Activated T-helper 1 cell treated with Interleukin-2 at 50 U/mL for 16 hours (primary cell): Measurements from ENCODE around the gene KBTBD8.

Experiments
- DNase-seq: peaks from one replicate; pipeline ENCODE4 v3.0.0-alpha.2; 2020; ENCODE audit warnings: low read depth

KBTBD8 gene

GRCh38 chr3:67034371-67034770, 36.3 kb downstream of the KBTBD8 start:
- DNase-seq = no peak

GRCh38 chr3:67037615-67038014, 39.5 kb downstream of the KBTBD8 start:
- DNase-seq = no peak

GRCh38 chr3:67044295-67044694, 46.2 kb downstream of the KBTBD8 start:
- no peak for DNase-seq

GRCh38 chr3:67044955-67045354, 46.8 kb downstream of the KBTBD8 start:
- DNase-seq = no peak

- DNase-seq = no peak
Measured at GRCh38 chr3:67045711-67046465, 47.8 kb downstream of the KBTBD8 start.

GRCh38 chr3:67047051-67047450, 48.9 kb downstream of the KBTBD8 start:
- no peak for DNase-seq

- no peak for DNase-seq
Measured at GRCh38 chr3:67048067-67048714, 50.1 kb downstream of the KBTBD8 start.

GRCh38 chr3:67048715-67049074, 50.6 kb downstream of the KBTBD8 start:
- DNase-seq = no peak

- no peak for DNase-seq
Measured at GRCh38 chr3:67059443-67059842, 61.3 kb downstream of the KBTBD8 start.
